GM12878 (cell line): ENCODE data around the gene LIMS1. TPM values are rescaled to one million over a fixed set of nuclear protein-coding genes. Genes with fewer than 3 reads are reported as not detected.
A peak's percentile ranks its signal among the peaks of the same experiment; 100 is the strongest.

Experiments
- ATAC-seq: fragments of 200-7000 bp; cut with Tn5 transposase; 3 replicates; pipeline ENCODE4 v1.9.1; 2020; ENCODE audit warnings: mild to moderate bottlenecking, moderate library complexity
- BruUV-seq: library from RNA; stranded (reverse); fragments of 400-500 nt; replicated peaks from 2 replicates; lab custom pipeline; 2021; lab: Mats Ljungman, UMichigan
- CTCF ChIA-PET: fragments of 300-600 bp; sonication (Branson Sonifier 250); formaldehyde crosslinking; extraction: SDS; loops from one replicate; lab custom pipeline; 2021; ENCODE audit warnings: inconsistent platforms; lab: Yijun Ruan, JAX
- POLR2A ChIA-PET: fragments of 350-600 bp; formaldehyde crosslinking; extraction: SDS; loops from one replicate; lab custom pipeline; 2021; ENCODE audit warnings: inconsistent platforms; lab: Charles Lee
- RAD21 ChIA-PET: fragments of 300-600 bp; sonication (Branson Sonifier 250); formaldehyde crosslinking; loops from one replicate; lab custom pipeline; 2023; ENCODE audit warnings: antibody characterized with exemption; ENCODE audit not compliant: unreplicated experiment; lab: Charles Lee
- SMC1A ChIA-PET: fragments of 300-600 bp; sonication (Branson Sonifier 250); formaldehyde crosslinking; loops from one replicate; lab custom pipeline; 2023; ENCODE audit not compliant: unreplicated experiment, uncharacterized antibody; lab: Charles Lee
- DNase-seq: peaks from one replicate; pipeline ENCODE4 v3.0.0-alpha.2; 2011; ENCODE audit warnings: low read depth, low spot score
- FAIRE-seq: peaks from 3 replicates; lab custom pipeline; 2011; peaks lifted over from hg19 to GRCh38; lab: Jason Lieb, UNC
- H2AFZ ChIP-seq: 2 replicates; pipeline ENCODE4 v1.6.0; 2011; ENCODE audit warnings: low read depth, low read length, control low read depth; ENCODE audit not compliant: control insufficient read depth
- H3K27ac ChIP-seq: 2 replicates; pipeline ENCODE4 v1.5.1; 2011; ENCODE audit warnings: control low read depth; ENCODE audit not compliant: control insufficient read depth, insufficient read depth
- H3K27me3 ChIP-seq, 2 experiments: replicated peaks in 1 of 2; 2 replicates each; pipeline versions ENCODE4 v1.6.0 to v1.6.1; 2011; ENCODE audit warnings: low read length in 1 of 2; ENCODE audit not compliant: control insufficient read depth in 2 of 2, insufficient read depth in 2 of 2
- H3K36me3 ChIP-seq, 2 experiments: 2 replicates each; pipeline ENCODE4 v1.5.1; 2011; ENCODE audit warnings: low read length in 1 of 2; ENCODE audit not compliant: control insufficient read depth in 2 of 2, insufficient read depth in 2 of 2
- H3K4me1 ChIP-seq: 2 replicates; pipeline ENCODE4 v1.6.1; 2011; ENCODE audit warnings: mild to moderate bottlenecking, low read length, moderate library complexity, mixed read lengths; ENCODE audit not compliant: control insufficient read depth, insufficient read depth
- H3K4me2 ChIP-seq: 2 replicates; pipeline ENCODE4 v1.6.0; 2011; ENCODE audit warnings: control low read depth; ENCODE audit not compliant: control insufficient read depth, insufficient read depth
- H3K4me3 ChIP-seq: fragments of 200-600 bp; sonication (generic); 2 replicates; pipeline ENCODE4 v1.5.1; 2016
- H3K79me2 ChIP-seq: 2 replicates; pipeline ENCODE4 v1.6.0; 2011; ENCODE audit warnings: low read length; ENCODE audit not compliant: control insufficient read depth, insufficient read depth
- H3K9ac ChIP-seq: 2 replicates; pipeline ENCODE4 v1.8.0; 2011; ENCODE audit warnings: low read length, control low read depth, mixed read lengths; ENCODE audit not compliant: control insufficient read depth, insufficient read depth
- H3K9me3 ChIP-seq: replicated peaks from 3 replicates; pipeline ENCODE4 v1.5.1; 2011; ENCODE audit warnings: mild to moderate bottlenecking, low read length; ENCODE audit not compliant: control insufficient read depth, insufficient read depth
- H4K20me1 ChIP-seq: 2 replicates; pipeline ENCODE4 v1.6.0; 2011; ENCODE audit not compliant: control insufficient read depth, insufficient read depth
- RAD51 ChIP-seq: fragments of 450-650 bp; IDR thresholded peaks from 2 replicates; pipeline ENCODE4 v1.6.1; 2016; ENCODE audit warnings: moderate library complexity, mild to moderate bottlenecking, inconsistent platforms
- ZNF384 ChIP-seq: IDR thresholded peaks from 2 replicates; pipeline ENCODE4 v1.6.1; 2012; ENCODE audit warnings: low read depth, mild to moderate bottlenecking, low read length, improper control_type of control experiment, borderline replicate concordance
- WGBS: methylation state at CpG from one replicate; pipeline ENCODE4 v1.1.6; 2016; ENCODE audit warnings: low lambda C conversion rate; ENCODE audit not compliant: insufficient replicate concordance, insufficient coverage; ENCODE audit errors: missing lambda C conversion rate; 5-methylcytosine and 5-hydroxymethylcytosine counted together
- in situ Hi-C: fragments of 300-500 bp; cut with MboI; formaldehyde crosslinking; loops from 9 replicates; pipeline ENCODE4 v1.14.3; 2018; ENCODE audit warnings: mixed read lengths
- intact Hi-C: fragments of 100-400 bp; cut with micrococcal nuclease; formaldehyde crosslinking; loops from one replicate; pipeline ENCODE4 v1.14.2; 2022; ENCODE audit not compliant: unreplicated experiment
- polyA plus RNA-seq, 11 experiments: library from polyadenylated mRNA; depleted of rRNA in 4 of 11; unstranded in 6 of 11; stranded (reverse) in 5 of 11; fragments of >200 nt; fragmentation: Nextera tagmentation in 4 of 11; fragmentation: Illumina TruSeq in 1 of 11; extraction: Ambion mirVana in 4 of 11; extraction: Trizol in 1 of 11; gene quantifications; 1 replicate in 1 of 11; 2 replicates in 10 of 11; pipeline versions ENCODE4 v1.2.1 to v1.2.3, GENCODE V29; 2011 to 2016; ENCODE audit warnings: inconsistent platforms in 2 of 11, missing spikeins in 2 of 11, low read depth in 1 of 11
- total RNA-seq, 4 experiments: library from RNA; depleted of rRNA in 3 of 4; stranded (reverse); fragments of >200 nt in 3 of 4; fragmentation: Illumina TruSeq in 1 of 4; extraction: Trizol in 1 of 4; gene quantifications; 2 replicates each; pipeline versions ENCODE4 v1.2.1 to v1.2.3, GENCODE V29; 2013 to 2021
- TF ChIP-seq, protein P1 (sequence below): fragments of 450-650 bp; IDR thresholded peaks from 2 replicates; pipeline ENCODE4 v1.6.1; 2016; ENCODE audit warnings: mild to moderate bottlenecking, moderate library complexity, borderline replicate concordance

LIMS1 gene
- total and polyA plus RNA-seq, 10 of the 15 experiments (the other 5 are each of a cell fraction or from before 2014, with no cell fraction given) = 15.7 to 98.1 (median 43.9) TPM

DNA sequence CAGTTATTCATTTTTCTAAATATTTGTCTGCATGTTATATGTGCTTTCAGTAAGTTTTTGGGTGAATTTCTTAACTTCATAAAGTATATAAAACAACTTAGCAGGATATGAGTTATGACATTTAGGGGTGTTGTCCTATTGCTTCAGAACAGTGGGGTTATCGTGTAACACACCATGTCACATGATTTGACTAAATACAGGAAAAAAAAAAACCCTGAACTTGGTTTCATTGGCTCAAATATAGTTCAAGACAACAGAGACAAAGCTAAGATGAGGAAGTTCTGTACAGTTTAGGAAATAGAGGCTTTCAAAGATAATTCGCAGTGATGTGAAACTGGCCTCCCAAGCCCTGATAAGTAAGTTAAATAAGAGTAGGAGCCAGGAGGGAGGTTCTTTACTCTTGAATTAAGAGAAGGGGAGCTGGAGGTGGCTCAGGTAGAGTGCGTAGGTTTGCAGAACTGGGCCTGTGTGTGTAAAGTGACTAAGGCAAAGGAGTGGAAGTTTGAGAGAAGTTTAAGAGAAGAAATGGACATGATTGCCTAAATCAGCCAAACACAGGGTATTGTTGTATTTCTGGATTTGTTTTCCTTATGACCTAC, 53.9 kb downstream of the LIMS1 start:
- Histone ChIP-seq H3K36me3 (no peaks in the 10 kb centered on the region), H3K4me3 (no peak overlapping the region), H3K79me2 (peaks cover 10% of the 10 kb centered on the region), H3K9ac (no peak overlapping the region; the same call in 1 of the 2 replicates), H2AFZ (no peak overlapping the region), H4K20me1 (peaks cover 4% of the 10 kb centered on the region), H3K27me3 (no peaks in the 10 kb centered on the region), H3K9me3 (no peaks in the 10 kb centered on the region), H3K4me2 (peak overlapping the region; percentile 51), H3K4me1 (peaks cover 29% of the 10 kb centered on the region), H3K27ac (no peak overlapping the region)
- 35% methylated on average over 3 of the region's 3 CpGs for WGBS
- ATAC-seq = peak; percentile 34
- intact Hi-C loops = no loop called here
- ChIA-PET RAD21 (interaction anchor here (0.9 to 4.1 kb wide), 8 partner anchors 14 to 192 kb away, joined by 3 to 44 read pairs (median 6); no protein-coding TSS in a partner anchor), POLR2A (interaction anchor here (0.7 to 2.5 kb wide), 3 partner anchors 13 to 56 kb away, joined by 3 to 12 read pairs (median 5); no protein-coding TSS in a partner anchor), CTCF (interaction anchor here (0.6 to 10.0 kb wide), 9 partner anchors 13 to 651 kb away, joined by 3 to 118 read pairs (median 4); no protein-coding TSS in a partner anchor), SMC1A (interaction anchor here (0.6 to 5.4 kb wide), 11 partner anchors 9 to 190 kb away, joined by 3 to 89 read pairs (median 4); no protein-coding TSS in a partner anchor)
- FAIRE-seq = peak; percentile 31
- BruUV-seq = no TSS peak
- DNase-seq = no peak
- in situ Hi-C loops = loop anchor here (10.0 to 25.0 kb wide), 2 partner anchors 376 to 653 kb away; no protein-coding TSS in a partner anchor
- TF ChIP-seq ZNF384 (peak; percentile 52; the same call in 1 of the 2 replicates), RAD51 (peak; percentile 27; the same call in 1 of the 2 replicates)
- TF ChIP-seq, protein P1, sequence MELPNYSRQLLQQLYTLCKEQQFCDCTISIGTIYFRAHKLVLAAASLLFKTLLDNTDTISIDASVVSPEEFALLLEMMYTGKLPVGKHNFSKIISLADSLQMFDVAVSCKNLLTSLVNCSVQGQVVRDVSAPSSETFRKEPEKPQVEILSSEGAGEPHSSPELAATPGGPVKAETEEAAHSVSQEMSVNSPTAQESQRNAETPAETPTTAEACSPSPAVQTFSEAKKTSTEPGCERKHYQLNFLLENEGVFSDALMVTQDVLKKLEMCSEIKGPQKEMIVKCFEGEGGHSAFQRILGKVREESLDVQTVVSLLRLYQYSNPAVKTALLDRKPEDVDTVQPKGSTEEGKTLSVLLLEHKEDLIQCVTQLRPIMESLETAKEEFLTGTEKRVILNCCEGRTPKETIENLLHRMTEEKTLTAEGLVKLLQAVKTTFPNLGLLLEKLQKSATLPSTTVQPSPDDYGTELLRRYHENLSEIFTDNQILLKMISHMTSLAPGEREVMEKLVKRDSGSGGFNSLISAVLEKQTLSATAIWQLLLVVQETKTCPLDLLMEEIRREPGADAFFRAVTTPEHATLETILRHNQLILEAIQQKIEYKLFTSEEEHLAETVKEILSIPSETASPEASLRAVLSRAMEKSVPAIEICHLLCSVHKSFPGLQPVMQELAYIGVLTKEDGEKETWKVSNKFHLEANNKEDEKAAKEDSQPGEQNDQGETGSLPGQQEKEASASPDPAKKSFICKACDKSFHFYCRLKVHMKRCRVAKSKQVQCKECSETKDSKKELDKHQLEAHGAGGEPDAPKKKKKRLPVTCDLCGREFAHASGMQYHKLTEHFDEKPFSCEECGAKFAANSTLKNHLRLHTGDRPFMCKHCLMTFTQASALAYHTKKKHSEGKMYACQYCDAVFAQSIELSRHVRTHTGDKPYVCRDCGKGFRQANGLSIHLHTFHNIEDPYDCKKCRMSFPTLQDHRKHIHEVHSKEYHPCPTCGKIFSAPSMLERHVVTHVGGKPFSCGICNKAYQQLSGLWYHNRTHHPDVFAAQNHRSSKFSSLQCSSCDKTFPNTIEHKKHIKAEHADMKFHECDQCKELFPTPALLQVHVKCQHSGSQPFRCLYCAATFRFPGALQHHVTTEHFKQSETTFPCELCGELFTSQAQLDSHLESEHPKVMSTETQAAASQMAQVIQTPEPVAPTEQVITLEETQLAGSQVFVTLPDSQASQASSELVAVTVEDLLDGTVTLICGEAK = no peak
